OCI-LY1 (cell line): ENCODE results near the gene TUT1.

Experiments
- H2AFZ ChIP-seq: fragments of 200-600 bp; sonication (generic), shearing (Covaris generic); 2 replicates; pipeline ENCODE4 v1.6.0; 2014; ENCODE audit warnings: antibody characterized with exemption, mild to moderate bottlenecking, low read length
- H3F3A ChIP-seq: fragments of 200-600 bp; sonication (generic), shearing (Covaris generic); 2 replicates; pipeline ENCODE4 v1.6.0; 2014; ENCODE audit warnings: mild to moderate bottlenecking, antibody characterized with exemption, low read length, moderate library complexity; ENCODE audit not compliant: insufficient read depth
- H3K27ac ChIP-seq: fragments of 200-600 bp; sonication (generic); 2 replicates; pipeline ENCODE4 v1.5.1; 2014; ENCODE audit warnings: low read length, mixed run types, mild to moderate bottlenecking, low read depth; ENCODE audit not compliant: poor library complexity, severe bottlenecking
- H3K27me3 ChIP-seq: fragments of 200-600 bp; sonication (generic); 2 replicates; pipeline ENCODE4 v1.6.0; 2014; ENCODE audit warnings: antibody characterized with exemption, mild to moderate bottlenecking, low read length, moderate library complexity; ENCODE audit not compliant: insufficient read depth
- H3K36me3 ChIP-seq: fragments of 200-600 bp; sonication (generic); 2 replicates; pipeline ENCODE4 v1.6.1; 2014; ENCODE audit warnings: mild to moderate bottlenecking, antibody characterized with exemption, low read length, moderate library complexity, mixed read lengths; ENCODE audit not compliant: insufficient read depth
- H3K4me1 ChIP-seq: fragments of 200-600 bp; sonication (generic); 2 replicates; pipeline ENCODE4 v1.5.1; 2014; ENCODE audit warnings: mild to moderate bottlenecking, low read length, moderate library complexity; ENCODE audit not compliant: insufficient read depth, severe bottlenecking
- H3K4me2 ChIP-seq: fragments of 200-600 bp; sonication (generic), shearing (Covaris generic); 2 replicates; pipeline ENCODE4 v1.6.1; 2014; ENCODE audit warnings: low read length
- H3K4me3 ChIP-seq: fragments of 200-600 bp; sonication (generic); 2 replicates; pipeline ENCODE4 v1.5.1; 2014; ENCODE audit warnings: low read length, low read depth, mild to moderate bottlenecking, mixed read lengths; ENCODE audit not compliant: poor library complexity, severe bottlenecking
- H3K79me2 ChIP-seq: fragments of 200-600 bp; shearing (Covaris generic); 2 replicates; pipeline ENCODE4 v1.6.1; 2016; ENCODE audit warnings: mixed run types, low read length, mixed read lengths; ENCODE audit not compliant: insufficient read depth
- H3K9ac ChIP-seq: fragments of 200-600 bp; sonication (generic), shearing (Covaris generic); 2 replicates; pipeline ENCODE4 v1.6.1; 2014; ENCODE audit warnings: mild to moderate bottlenecking, low read length, mixed read lengths
- H3K9me2 ChIP-seq: fragments of 200-600 bp; sonication (generic), shearing (Covaris generic); 2 replicates; pipeline ENCODE4 v1.6.1; 2014; ENCODE audit warnings: low read depth, mild to moderate bottlenecking, low read length, mixed read lengths
- H3K9me3 ChIP-seq: fragments of 200-600 bp; shearing (Covaris generic); 2 replicates; pipeline ENCODE4 v1.6.1; 2014; ENCODE audit warnings: low read length, mixed read lengths
- H4K20me1 ChIP-seq: fragments of 200-600 bp; sonication (generic), shearing (Covaris generic); 2 replicates; pipeline ENCODE4 v1.6.0; 2016; ENCODE audit warnings: mild to moderate bottlenecking, low read length; ENCODE audit not compliant: insufficient read depth
- EZH2 ChIP-seq: fragments of 200-600 bp; sonication (generic), shearing (Covaris generic); IDR thresholded peaks from 2 replicates; pipeline ENCODE4 v1.8.0; 2017; ENCODE audit warnings: borderline replicate concordance, mixed run types, mild to moderate bottlenecking, antibody characterized with exemption, low read length, moderate library complexity, mixed read lengths
- TF ChIP-seq, protein P1 (sequence below): fragments of 200-600 bp; sonication (generic), shearing (Covaris generic); IDR thresholded peaks from 2 replicates; pipeline ENCODE4 v1.5.1; 2017; ENCODE audit warnings: mild to moderate bottlenecking, antibody characterized with exemption, low read length, moderate library complexity, mixed read lengths

Gene TUT1

DNA sequence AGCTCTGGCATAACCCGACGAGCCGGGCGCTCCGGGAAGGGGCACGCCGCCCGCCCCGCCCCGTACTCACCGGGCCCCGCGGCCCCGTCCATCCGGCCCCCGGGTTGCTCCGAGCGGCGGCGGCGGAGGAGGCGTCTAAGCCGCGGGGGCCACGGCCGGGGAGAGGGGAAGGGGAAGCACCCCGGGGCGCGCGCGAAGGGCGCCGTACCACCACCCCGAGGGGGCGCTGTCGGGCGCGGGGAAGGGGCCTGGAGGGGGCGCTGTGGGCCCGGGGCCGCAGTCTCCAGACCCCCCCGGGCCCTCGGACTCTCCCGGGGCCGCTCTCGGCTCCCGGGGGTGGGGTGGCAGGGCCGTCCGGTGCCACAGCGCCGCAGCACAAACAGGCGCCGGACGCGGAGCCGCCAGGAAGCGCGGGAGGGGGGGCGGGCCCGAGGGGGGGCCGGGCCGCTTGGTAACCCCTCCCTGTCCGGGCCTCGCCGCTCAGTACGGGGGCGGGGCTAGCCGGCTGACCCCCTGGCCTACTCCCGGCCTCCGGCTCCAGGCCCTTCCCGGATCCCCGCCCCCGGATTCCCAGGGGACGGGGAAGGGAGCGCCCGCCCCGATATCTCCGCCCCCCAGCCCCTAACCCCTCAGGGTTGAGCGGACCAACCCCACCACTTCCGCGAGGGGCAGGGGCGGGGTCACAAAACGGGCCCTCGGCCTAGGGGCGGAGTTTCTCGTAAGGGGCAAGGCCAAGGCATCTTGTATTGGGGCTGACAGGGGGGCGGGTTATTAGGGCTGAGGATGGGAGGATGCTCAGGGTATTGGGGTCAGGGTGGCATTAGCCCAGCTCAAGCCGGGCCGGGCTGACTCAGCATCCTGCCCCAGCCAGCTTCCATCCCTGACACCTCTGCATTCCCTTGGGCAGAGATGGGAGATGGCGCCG lies 21.3 kb upstream of the TUT1 start, which contains the start of the genes EML3 and ROM1:
EML3 (minus strand) TSS at position 410 of the 925 bp plus-strand sequence; CDS start at position 92, 318 bp downstream.
ROM1 (plus strand) TSS at position 892 of the 925 bp plus-strand sequence; CDS start at position 917, 25 bp downstream.
- H3K4me2 ChIP-seq: peak within 1 kb of the TSS; percentile 94
- H2AFZ ChIP-seq: no peak within 1 kb of the TSS
- H3K4me1 ChIP-seq: peaks cover 31% of the 10 kb centered on the region
- no peaks in the 10 kb centered on the region for H3K27me3 ChIP-seq
- H3K79me2 ChIP-seq: no peaks in the 10 kb centered on the region
- H3K9ac ChIP-seq: peak within 1 kb of the TSS; percentile 94
- H3F3A ChIP-seq: no peaks in the 10 kb centered on the region; the same call in 1 of the 2 replicates
- peak within 1 kb of the TSS; percentile 78 for H3K4me3 ChIP-seq
- TF ChIP-seq, protein P1, sequence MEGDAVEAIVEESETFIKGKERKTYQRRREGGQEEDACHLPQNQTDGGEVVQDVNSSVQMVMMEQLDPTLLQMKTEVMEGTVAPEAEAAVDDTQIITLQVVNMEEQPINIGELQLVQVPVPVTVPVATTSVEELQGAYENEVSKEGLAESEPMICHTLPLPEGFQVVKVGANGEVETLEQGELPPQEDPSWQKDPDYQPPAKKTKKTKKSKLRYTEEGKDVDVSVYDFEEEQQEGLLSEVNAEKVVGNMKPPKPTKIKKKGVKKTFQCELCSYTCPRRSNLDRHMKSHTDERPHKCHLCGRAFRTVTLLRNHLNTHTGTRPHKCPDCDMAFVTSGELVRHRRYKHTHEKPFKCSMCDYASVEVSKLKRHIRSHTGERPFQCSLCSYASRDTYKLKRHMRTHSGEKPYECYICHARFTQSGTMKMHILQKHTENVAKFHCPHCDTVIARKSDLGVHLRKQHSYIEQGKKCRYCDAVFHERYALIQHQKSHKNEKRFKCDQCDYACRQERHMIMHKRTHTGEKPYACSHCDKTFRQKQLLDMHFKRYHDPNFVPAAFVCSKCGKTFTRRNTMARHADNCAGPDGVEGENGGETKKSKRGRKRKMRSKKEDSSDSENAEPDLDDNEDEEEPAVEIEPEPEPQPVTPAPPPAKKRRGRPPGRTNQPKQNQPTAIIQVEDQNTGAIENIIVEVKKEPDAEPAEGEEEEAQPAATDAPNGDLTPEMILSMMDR: peak; percentile 97
- no peak for TF ChIP-seq EZH2
- no peaks in the 10 kb centered on the region for H3K9me2 ChIP-seq
- H3K36me3 ChIP-seq: peaks cover 26% of the 10 kb centered on the region
- H3K27ac ChIP-seq: peak within 1 kb of the TSS; percentile 73
- no peaks in the 10 kb centered on the region for H4K20me1 ChIP-seq
- H3K9me3 ChIP-seq: no peaks in the 10 kb centered on the region

DNA sequence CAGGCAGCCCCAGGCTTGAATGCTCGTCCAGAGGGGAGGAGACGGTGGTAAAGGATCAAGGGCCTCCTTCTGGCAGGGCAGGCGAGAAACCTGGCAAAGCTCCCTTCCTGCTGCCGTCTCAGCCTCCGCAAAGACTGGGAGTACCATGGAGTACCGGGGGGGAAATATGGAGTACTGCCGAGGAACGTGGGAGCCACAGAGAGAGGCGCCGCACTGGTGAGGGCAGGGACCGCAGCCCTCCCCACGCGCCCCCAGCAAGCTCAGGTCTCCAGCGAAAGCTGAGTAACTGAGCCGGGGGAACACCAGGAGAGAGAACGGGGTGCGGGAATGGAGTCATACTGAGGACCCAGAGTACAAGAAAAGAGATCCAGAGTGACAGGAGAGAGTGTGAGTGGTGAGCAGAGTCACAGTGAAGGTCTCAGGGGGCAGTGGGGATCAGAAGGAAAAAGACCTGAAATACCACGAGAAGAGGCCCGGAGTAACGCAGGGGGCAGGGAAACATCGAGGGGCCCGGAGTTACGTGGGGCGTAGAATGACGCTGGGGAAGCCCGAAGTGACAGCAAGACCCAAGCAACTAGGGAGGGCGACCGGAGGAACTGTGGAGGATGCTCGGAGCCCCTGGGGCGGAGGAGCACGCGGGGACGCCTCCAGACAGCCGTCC lies 20.5 kb upstream of the TUT1 start:
- peak overlapping the region; percentile 94 for H3K9ac ChIP-seq
- H3K9me2 ChIP-seq: no peaks in the 10 kb centered on the region
- H2AFZ ChIP-seq: no peak overlapping the region
- no peak for TF ChIP-seq EZH2
- TF ChIP-seq, protein P1: no peak; the same call in 1 of the 2 replicates
- H4K20me1 ChIP-seq: no peaks in the 10 kb centered on the region
- H3F3A ChIP-seq: no peaks in the 10 kb centered on the region; the same call in 1 of the 2 replicates
- H3K9me3 ChIP-seq: no peaks in the 10 kb centered on the region
- H3K4me3 ChIP-seq: peak overlapping the region; percentile 78
- H3K4me1 ChIP-seq: peaks cover 39% of the 10 kb centered on the region
- H3K79me2 ChIP-seq: no peaks in the 10 kb centered on the region
- H3K27ac ChIP-seq: peak overlapping the region; percentile 73
- H3K36me3 ChIP-seq: peaks cover 23% of the 10 kb centered on the region
- peak overlapping the region; percentile 94 for H3K4me2 ChIP-seq
- H3K27me3 ChIP-seq: no peaks in the 10 kb centered on the region

DNA sequence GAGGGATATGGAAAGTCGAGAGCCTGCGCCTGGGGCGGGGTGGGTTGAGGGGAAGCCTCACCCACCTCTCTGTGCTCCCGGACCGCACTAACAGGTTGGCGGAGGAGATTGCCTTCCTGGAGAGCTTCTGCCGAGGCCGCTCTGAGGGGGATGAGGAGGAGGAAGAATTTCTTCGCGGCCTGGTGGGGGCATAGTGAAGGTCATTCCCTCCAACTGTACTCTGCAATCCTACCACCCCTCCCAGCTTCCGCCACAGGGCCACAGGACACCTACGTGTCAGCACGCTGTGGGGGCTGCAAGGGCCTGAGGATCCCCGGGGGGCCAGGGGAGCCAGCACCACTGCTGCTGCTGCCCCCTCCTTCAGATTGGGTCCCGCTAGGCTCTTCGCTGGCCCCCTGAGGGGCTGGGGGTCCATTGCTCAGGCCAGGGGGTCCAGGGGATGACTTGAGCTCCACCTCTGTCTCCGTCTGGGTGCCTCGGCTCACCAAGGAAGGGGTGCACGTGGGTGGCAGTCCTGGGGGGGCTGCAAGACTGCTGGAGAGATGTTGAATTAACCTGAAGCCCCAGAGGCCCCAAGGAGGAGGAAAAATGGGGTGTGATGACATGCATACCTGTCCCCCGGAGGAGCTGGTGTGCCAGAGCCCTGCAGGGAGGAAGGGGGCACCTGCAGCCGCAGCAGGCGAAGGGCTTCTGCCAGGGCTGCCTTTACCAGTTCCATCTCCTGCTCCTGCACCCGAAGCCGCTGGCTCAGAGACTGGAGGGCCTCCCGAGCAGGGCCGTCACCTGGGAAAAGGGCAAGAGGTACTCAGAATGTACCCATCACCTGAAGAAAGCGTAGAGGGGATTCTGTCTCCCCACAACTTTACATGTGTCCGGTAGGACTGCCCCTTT lies 19.7 kb upstream of the TUT1 start:
- Histone ChIP-seq H3F3A (no peaks in the 10 kb centered on the region; the same call in 1 of the 2 replicates), H3K79me2 (no peaks in the 10 kb centered on the region), H3K4me2 (peak overlapping the region; percentile 94), H3K9me2 (no peaks in the 10 kb centered on the region), H3K9ac (peak overlapping the region; percentile 94), H4K20me1 (no peaks in the 10 kb centered on the region), H3K36me3 (peaks cover 19% of the 10 kb centered on the region), H2AFZ (no peak overlapping the region), H3K27me3 (no peaks in the 10 kb centered on the region), H3K9me3 (no peaks in the 10 kb centered on the region), H3K4me3 (peak overlapping the region; percentile 78), H3K4me1 (peaks cover 40% of the 10 kb centered on the region), H3K27ac (peak overlapping the region; percentile 73)
- TF ChIP-seq, protein P1: no peak
- no peak for TF ChIP-seq EZH2
